NT2/D1 (cell line): ENCODE data around the gene FGG.

ENCODE experiments used
- DNase-seq: peaks from one replicate; pipeline ENCODE4 v3.0.0-alpha.2; 2011; ENCODE audit warnings: low read depth, low spot score
- H3K27me3 ChIP-seq: 2 replicates; pipeline ENCODE4 v1.6.0; 2011; ENCODE audit warnings: mild to moderate bottlenecking; ENCODE audit not compliant: insufficient read length, insufficient read depth
- H3K36me3 ChIP-seq: 2 replicates; pipeline ENCODE4 v1.6.1; 2011; ENCODE audit warnings: mild to moderate bottlenecking, low read length, mixed read lengths; ENCODE audit not compliant: insufficient read depth, insufficient read length
- H3K4me1 ChIP-seq: 2 replicates; pipeline ENCODE4 v1.5.1; 2011; ENCODE audit not compliant: insufficient read depth, insufficient read length
- H3K4me3 ChIP-seq: 2 replicates; pipeline ENCODE4 v1.5.1; 2011; ENCODE audit warnings: low read depth; ENCODE audit not compliant: insufficient read length
- H3K9ac ChIP-seq: 2 replicates; pipeline ENCODE4 v1.6.0; 2011; ENCODE audit warnings: low read depth; ENCODE audit not compliant: insufficient read length
- H3K9me3 ChIP-seq: 2 replicates; pipeline ENCODE4 v1.5.1; 2011; ENCODE audit warnings: mild to moderate bottlenecking, low read length; ENCODE audit not compliant: insufficient read depth
- SUZ12 ChIP-seq: IDR thresholded peaks from 2 replicates; pipeline ENCODE4 v1.6.1; 2011; ENCODE audit not compliant: insufficient read length, insufficient read depth; ENCODE audit errors: extremely low read depth
- YY1 ChIP-seq: IDR thresholded peaks from 2 replicates; pipeline ENCODE4 v1.6.1; 2011; ENCODE audit not compliant: insufficient read length, insufficient read depth
- ZNF274 ChIP-seq: IDR thresholded peaks from 2 replicates; pipeline ENCODE4 v1.6.1; 2011; ENCODE audit warnings: mild to moderate bottlenecking, low read depth, low read length

The FGG gene

GRCh38 chr4:154610582-154610981 lies 1.9 kb downstream of the FGG start:
- Histone ChIP-seq H3K27me3 (no peaks in the 10 kb centered on the region), H3K4me1 (no peaks in the 10 kb centered on the region), H3K9ac (no peak overlapping the region), H3K4me3 (no peak overlapping the region), H3K9me3 (no peaks in the 10 kb centered on the region), H3K36me3 (no peaks in the 10 kb centered on the region)
- DNase-seq = no peak
- TF ChIP-seq SUZ12 (no peak), ZNF274 (no peak), YY1 (no peak)

GRCh38 chr4:154609532-154609931 lies 2.9 kb downstream of the FGG start:
- TF ChIP-seq YY1 (no peak), ZNF274 (no peak), SUZ12 (no peak)
- Histone ChIP-seq H3K27me3 (no peaks in the 10 kb centered on the region), H3K4me3 (no peak overlapping the region), H3K9ac (no peak overlapping the region), H3K4me1 (no peaks in the 10 kb centered on the region), H3K9me3 (no peaks in the 10 kb centered on the region), H3K36me3 (no peaks in the 10 kb centered on the region)
- no peak for DNase-seq

DNA sequence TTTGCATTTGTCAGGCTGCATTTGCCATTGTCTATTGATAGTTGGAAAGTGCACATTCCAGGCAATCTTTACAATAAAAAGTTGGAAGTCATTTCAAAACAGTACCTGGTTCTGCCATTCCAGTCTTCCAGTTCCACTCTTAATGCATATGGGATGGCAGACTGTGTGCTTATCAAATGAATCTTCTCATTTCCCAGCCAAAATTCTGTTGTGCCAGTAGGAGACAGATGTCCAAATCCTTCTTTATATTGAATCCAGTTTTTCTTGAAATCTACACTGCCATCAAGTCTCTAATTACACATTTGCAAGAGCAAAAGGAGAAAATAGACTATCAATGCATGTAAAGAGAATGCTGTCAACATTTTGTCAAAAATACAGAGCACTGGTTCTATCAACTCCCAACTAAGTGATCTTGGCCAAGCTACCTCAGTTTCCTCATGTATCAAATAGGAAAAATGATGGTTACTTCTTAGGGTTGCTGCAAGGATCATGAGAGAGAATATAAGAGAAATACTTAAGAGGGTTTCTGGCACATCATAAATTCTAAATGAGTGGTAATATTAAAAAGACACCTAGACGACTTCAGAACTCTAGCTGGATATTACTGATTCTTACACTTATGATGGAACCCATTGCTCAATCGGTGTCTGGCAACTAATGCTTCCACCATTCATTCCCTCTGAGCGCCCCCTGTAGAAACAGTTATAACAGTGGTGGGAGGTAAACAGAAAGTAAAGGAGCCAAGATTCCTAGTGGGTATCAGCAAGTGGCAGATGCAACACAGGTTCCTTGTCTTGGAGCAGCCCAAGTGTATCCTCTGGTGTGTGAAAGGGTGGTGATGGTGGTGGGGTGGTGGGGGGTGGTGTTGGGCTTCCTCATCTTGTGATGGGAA lies 3.8 kb downstream of the FGG start:
- Histone ChIP-seq H3K9me3 (no peaks in the 10 kb centered on the region), H3K4me3 (no peak overlapping the region), H3K36me3 (no peaks in the 10 kb centered on the region), H3K9ac (no peak overlapping the region), H3K4me1 (no peaks in the 10 kb centered on the region), H3K27me3 (no peaks in the 10 kb centered on the region)
- no peak for DNase-seq
- TF ChIP-seq YY1 (no peak), SUZ12 (no peak), ZNF274 (no peak)

- Histone ChIP-seq H3K9ac (no peak overlapping the region), H3K4me1 (no peaks in the 10 kb centered on the region), H3K4me3 (no peak overlapping the region), H3K9me3 (no peaks in the 10 kb centered on the region), H3K27me3 (no peaks in the 10 kb centered on the region), H3K36me3 (no peaks in the 10 kb centered on the region)
- DNase-seq = no peak
- no peak for TF ChIP-seq YY1
These were observed 5.4 kb downstream of the FGG start for GRCh38 chr4:154606728-154607723.

DNA sequence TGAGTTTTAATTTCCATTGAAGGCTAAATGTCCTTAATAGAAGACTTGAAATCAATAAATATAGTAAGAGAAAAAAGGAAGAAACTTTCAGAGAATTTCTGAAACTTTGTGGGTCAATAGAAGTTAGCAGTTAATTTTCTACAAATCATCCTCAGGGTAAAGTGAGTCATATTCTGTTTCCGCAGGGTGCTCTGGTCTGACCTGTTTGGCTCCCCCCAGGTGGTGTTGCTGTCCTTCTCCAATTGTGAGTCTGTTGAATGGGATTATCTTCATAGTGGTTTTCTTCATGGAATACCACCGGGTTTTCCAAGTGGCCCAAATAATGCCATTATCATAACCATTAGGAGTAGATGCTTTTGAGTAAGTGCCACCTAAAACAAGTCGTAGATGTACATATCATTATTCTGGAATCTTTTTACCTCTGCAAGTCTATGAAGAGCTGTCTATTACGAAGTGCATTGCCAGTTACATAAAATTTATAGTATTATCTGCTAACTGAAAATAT lies 7.7 kb downstream of the FGG start:
- no peaks in the 10 kb centered on the region for H3K9me3 ChIP-seq
- H3K4me3 ChIP-seq = no peak overlapping the region
- H3K9ac ChIP-seq = no peak overlapping the region
- no peaks in the 10 kb centered on the region for H3K27me3 ChIP-seq
- no peaks in the 10 kb centered on the region for H3K36me3 ChIP-seq
- no peak for TF ChIP-seq ZNF274
- TF ChIP-seq YY1 = no peak
- no peak for TF ChIP-seq SUZ12
- no peak for DNase-seq
- no peaks in the 10 kb centered on the region for H3K4me1 ChIP-seq

DNA sequence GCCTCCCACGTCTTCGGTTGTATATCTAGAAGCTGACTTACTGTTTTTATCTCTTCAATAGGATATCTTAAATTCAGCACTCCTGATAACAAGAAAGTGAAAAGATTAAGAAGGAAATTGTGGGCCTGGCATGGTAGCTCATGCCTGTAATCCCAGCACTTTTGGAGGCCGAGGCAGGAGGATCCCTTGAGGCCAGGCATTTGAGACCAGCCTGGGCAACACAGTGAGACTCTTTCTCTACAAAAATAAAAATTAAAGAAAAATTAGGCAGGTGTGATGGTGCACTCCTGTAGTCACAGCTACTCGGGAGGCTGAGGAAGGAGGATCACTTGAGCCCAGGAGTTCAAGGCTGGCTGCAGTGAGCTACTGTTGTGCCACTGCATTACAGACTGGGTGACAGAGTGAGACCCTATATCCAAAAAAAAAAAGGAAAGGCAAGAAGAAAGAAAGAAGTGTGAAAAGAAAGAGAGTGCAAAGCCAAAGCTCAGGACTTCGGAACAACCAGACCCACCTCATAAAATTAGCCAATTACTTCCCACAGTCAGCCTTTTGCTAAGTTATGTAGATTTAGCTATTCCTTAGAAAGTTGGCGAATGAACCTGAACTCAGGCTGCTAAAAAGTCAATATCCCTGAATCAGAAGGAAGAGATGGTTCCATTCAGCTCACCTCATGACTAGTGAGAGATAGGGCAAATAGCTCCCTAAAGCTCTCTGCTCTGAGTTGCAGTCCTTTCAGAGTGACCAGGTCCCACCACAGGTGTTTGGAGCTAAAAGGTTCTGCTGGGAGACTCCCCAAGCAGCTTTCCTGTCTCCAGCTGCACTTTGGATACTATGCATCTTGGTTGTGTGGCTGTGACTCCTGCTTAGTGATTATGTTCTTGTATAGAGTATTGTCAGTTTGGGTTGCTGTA lies 9.2 kb downstream of the FGG start:
- Histone ChIP-seq H3K9me3 (no peaks in the 10 kb centered on the region), H3K4me1 (no peaks in the 10 kb centered on the region), H3K4me3 (no peak overlapping the region), H3K9ac (no peak overlapping the region), H3K27me3 (no peaks in the 10 kb centered on the region), H3K36me3 (no peaks in the 10 kb centered on the region)
- no peak for TF ChIP-seq SUZ12
- no peak for TF ChIP-seq YY1
- TF ChIP-seq ZNF274 = no peak
- DNase-seq = no peak
